Measurements from ENCODE around the gene PTPRK.

Gene PTPRK

DNA sequence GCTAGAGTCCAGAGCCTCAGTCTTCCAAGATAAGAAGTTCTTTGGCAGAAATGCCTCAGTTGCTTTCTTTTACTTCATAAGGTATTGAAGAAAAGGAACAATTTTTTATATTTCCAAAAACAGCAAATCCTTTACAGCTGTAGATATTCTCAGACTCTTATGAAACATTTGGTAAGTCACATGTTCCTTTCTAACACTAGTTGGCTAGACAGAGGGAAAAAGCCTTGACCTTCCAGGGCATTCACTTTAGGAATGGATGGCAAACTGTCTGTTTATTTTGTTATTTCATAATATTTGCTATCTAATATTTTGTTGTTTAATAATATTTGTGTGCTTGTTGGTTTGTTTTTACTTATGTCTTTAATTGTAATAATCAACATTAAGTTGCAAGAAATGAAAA lies 140.8 kb downstream of the PTPRK start:
- DNase-seq: no peak

DNA sequence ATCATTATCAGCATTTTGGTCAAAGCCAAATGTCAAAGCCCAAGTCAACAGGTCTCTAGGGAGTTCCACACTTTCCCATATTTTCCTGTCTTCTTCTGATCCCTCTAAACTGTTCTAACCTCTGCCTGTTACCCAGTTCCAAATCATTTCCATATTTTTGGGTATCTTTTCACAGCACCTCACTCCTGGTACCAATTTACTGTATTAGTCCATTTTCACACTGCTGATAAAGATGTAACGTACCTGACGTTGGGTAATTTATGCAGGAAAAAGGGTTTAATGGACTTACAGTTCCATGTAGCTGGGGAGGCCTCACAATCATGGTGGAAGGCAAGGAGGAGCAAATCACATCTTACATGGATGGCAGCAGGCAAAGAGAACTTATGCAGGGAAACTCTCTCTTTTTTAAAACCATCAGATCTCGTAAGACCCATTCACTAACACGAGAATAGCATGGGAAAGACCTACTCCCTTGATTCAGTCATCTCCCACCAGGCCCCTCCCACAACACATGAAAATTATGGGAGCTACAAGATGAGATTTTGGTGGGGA lies 143.4 kb downstream of the PTPRK start:
- DNase-seq: no peak

DNA sequence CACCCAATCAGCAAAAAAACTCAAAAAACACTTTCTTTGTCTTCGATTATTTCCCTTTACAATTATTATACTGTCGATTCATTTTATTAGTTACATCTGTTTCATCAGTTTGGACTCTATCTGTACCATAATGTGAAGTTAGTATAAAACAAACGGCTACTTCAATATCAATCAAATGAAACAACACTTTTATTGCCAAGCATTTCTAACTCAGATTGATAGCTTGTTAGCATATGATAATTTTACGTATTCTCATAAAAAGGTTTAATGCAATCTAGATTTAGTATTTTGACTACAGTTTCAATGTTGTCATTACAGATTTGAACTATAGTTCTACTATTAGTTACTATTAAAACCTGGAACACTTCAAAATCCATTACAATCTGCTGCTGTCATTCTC lies 149.3 kb downstream of the PTPRK start:
- DNase-seq: no peak

DNA sequence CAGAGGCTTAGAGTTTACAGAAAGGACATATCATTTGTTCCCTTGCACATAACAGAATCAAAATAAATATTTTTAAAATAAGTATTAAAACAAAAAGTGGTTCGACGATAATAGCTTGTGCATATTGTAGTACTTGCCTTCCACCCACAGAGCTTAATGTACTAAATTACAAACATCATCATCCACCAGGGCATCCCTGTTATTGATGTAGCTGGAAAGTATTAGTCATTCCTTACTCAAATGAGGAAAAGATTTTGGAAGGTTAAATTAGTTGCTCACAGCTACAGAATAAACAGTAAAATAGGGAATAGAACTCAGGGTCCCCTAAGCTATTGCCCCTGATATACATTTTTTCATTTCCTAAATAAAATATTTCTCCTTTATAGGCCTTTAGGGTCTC lies 150.3 kb downstream of the PTPRK start:
- DNase-seq: no peak

- DNase-seq: no peak
These were observed 152.0 kb downstream of the PTPRK start for GRCh38 chr6:128368213-128368944.

DNA sequence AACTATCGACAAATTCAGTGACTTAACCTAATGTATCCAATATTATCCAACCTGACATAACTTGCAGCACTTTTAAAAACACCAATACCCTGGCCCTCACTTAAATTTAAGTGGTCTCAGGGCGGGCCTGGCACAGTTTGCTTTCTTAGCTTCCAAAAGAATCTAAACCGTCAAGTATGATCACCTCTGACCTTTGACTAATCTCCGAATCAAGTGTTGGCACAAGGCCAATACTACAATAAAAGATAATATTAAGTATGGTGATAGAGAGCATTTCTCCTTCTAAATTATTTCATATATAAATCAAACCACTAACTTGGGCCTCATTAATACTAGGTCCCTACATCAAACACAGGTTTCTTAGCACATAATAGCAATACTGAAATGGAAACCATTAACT lies 153.0 kb downstream of the PTPRK start:
- no peak for DNase-seq

- no peak for DNase-seq
These were observed 154.8 kb downstream of the PTPRK start for GRCh38 chr6:128365520-128366160.

GRCh38 chr6:128364766-128365519 lies 155.5 kb downstream of the PTPRK start:
- no peak for DNase-seq

DNA sequence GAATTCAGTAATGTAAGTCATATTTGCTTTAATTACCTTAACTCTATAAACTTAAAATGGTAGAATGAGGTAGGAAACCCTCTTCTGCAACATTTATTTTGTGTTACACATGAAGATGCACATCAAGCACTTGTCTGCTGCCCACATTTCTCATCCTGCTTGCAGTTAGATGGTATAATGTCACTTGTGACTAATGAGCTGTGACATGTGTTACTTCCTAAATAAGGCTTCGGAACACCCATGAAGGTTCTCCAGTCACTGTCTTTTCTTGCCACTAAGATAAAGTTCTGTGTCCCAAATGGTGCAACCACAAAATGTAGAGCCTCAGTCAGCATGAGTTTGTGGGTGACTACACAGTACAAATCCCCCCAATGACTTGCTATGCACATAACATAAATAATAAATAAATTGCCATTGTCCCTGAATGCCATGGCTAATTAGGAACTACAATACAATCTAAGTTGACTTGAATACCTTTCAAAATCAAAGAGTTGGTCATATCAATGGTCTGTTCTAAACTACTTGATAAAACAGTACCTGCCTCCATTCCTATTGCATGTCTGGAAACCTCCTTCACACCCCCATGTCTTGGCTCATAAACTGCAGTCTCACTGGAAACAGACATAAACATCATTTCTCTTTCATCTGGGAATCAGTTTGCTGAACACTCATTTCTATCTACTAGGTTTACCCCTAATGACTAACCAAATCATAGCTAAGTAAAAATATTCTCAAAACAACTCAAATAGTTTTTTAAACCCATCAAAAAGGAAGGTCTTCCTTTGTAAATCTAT lies 157.2 kb downstream of the PTPRK start:
- DNase-seq: no peak

DNA sequence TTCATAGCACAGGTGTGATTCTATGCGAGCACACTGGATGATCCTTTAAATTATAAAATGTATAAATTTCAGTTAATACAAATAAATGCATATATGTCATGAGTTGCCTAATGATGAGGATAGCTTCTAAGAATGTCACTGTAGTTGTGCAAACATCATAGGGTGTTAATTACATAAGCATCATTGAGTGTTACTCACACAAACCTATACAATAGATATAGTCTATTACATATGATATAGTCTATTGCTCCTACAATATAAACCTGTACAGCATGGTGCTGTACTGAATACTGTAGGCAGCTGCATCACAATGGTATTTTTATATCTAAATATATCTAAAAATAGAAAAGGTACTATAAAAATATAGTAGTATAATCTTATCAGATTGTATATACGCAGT lies 159.0 kb downstream of the PTPRK start:
- no peak for DNase-seq

DNA sequence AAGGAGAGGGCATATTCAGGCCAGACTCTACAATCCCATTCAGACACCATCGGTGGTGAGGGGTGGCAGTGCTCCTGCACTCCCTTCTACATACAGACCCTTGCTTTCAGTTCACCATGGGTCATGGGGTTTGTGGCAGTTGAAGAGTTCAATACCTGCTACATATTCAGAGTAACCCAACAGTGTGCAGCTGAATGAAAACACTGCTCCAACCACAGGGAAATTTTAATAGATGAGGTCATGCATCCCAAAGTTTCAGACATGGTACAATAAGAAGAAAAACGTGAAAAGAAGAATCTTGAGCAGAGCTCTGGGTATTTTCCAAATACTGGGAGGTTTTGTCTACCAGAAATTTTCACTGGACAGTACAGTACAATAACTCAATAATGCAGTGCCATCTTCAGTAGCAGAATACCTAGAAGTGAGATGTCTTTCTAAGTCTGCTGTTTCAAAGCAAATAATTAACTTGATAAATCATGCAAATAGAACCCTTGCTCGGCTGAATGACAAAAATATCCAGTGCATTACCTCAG lies 162.1 kb downstream of the PTPRK start:
- DNase-seq: no peak

GRCh38 chr6:128357392-128358130 lies 162.8 kb downstream of the PTPRK start:
- no peak for DNase-seq

- no peak for DNase-seq
These were observed 168.0 kb downstream of the PTPRK start for GRCh38 chr6:128352366-128352765.

- DNase-seq: no peak
These were observed 169.2 kb downstream of the PTPRK start for GRCh38 chr6:128351255-128351514.

GRCh38 chr6:128350416-128351254 lies 169.8 kb downstream of the PTPRK start:
- DNase-seq: no peak

GRCh38 chr6:128347123-128347522 lies 173.3 kb downstream of the PTPRK start:
- DNase-seq: no peak

DNA sequence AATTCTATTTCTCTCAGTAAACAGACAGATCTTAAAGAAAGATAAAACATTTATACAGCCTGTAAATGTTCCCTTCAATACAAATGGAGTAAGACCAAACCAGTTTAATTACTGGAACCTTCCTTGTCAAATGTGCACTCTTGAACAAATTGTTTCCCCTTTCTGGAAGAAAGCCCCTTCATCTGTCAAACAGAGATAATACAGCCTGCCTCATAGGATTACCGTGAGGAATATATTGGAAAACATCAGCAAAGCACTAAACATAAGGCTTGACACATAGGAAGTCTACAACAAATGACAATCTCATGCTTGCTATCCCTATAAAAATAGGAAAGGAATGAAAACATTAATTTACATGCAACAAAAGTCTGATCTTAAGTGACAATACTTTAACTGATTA lies 173.8 kb downstream of the PTPRK start:
- no peak for DNase-seq

GRCh38 chr6:128345278-128345677 lies 175.1 kb downstream of the PTPRK start:
- no peak for DNase-seq

- DNase-seq: no peak
These were observed 176.7 kb downstream of the PTPRK start for GRCh38 chr6:128343706-128344105.

- no peak for DNase-seq
These were observed 180.6 kb downstream of the PTPRK start for GRCh38 chr6:128339635-128340450.

Measured in stimulated activated naive CD4-positive, alpha-beta T cell treated with Interleukin-2 at 50 U/mL for 16 hours (primary cell).